Neural progenitor cell (in vitro differentiated cells): ENCODE results near the gene KRT13. TPM values are rescaled to one million over a fixed set of nuclear protein-coding genes. Genes with fewer than 3 reads are reported as not detected.

ENCODE experiments used
- DNase-seq: peaks from one replicate; pipeline ENCODE4 v3.0.0-alpha.2; 2016; ENCODE audit warnings: low spot score
- H2AFZ ChIP-seq: fragments of 200-600 bp; sonication (generic); replicated peaks from 2 replicates; pipeline ENCODE4 v1.6.1; 2016; ENCODE audit warnings: antibody characterized with exemption
- H3F3A ChIP-seq: fragments of 200-600 bp; sonication (generic); 2 replicates; pipeline ENCODE4 v1.6.1; 2016; ENCODE audit warnings: antibody characterized with exemption, low read depth
- H3K27ac ChIP-seq: fragments of 200-600 bp; sonication (generic); 2 replicates; pipeline ENCODE4 v1.5.1; 2016; ENCODE audit warnings: mild to moderate bottlenecking
- H3K27me3 ChIP-seq: fragments of 200-600 bp; sonication (generic); 2 replicates; pipeline ENCODE4 v1.6.1; 2016; ENCODE audit warnings: mild to moderate bottlenecking, moderate library complexity
- H3K36me3 ChIP-seq: fragments of 200-600 bp; sonication (generic); 2 replicates; pipeline ENCODE4 v1.5.1; 2016
- H3K4me1 ChIP-seq: fragments of 200-600 bp; sonication (generic); 2 replicates; pipeline ENCODE4 v1.6.1; 2016; ENCODE audit warnings: mixed run types
- H3K4me2 ChIP-seq: fragments of 200-600 bp; sonication (generic); 2 replicates; pipeline ENCODE4 v1.6.1; 2016
- H3K4me3 ChIP-seq: fragments of 200-600 bp; sonication (generic); 2 replicates; pipeline ENCODE4 v1.5.1; 2016
- H3K79me2 ChIP-seq: fragments of 200-600 bp; sonication (generic); 2 replicates; pipeline ENCODE4 v1.6.1; 2016; ENCODE audit warnings: low read depth
- H3K9ac ChIP-seq: fragments of 200-600 bp; sonication (generic); 2 replicates; pipeline ENCODE4 v1.6.1; 2016
- H3K9me3 ChIP-seq: fragments of 200-600 bp; sonication (generic); 2 replicates; pipeline ENCODE4 v1.5.1; 2016; ENCODE audit warnings: low read depth
- H4K20me1 ChIP-seq: fragments of 200-600 bp; sonication (generic); 2 replicates; pipeline ENCODE4 v1.6.1; 2016; ENCODE audit warnings: low read depth
- H3K27ac Mint-ChIP-seq: 3 replicates; pipeline ENCODE4 v1.8.0; 2021; ENCODE audit warnings: mixed read lengths
- H3K27me3 Mint-ChIP-seq: 2 replicates; pipeline ENCODE4 v1.8.0; 2022; ENCODE audit warnings: low read depth, mild to moderate bottlenecking, inconsistent platforms, moderate library complexity, mixed read lengths; ENCODE audit not compliant: insufficient read depth
- H3K36me3 Mint-ChIP-seq: 3 replicates; pipeline ENCODE4 v1.8.0; 2021; ENCODE audit warnings: mixed read lengths
- H3K4me1 Mint-ChIP-seq: 3 replicates; pipeline ENCODE4 v1.8.0; 2021; ENCODE audit warnings: mixed read lengths
- H3K4me3 Mint-ChIP-seq: 3 replicates; pipeline ENCODE4 v1.8.0; 2021; ENCODE audit warnings: mild to moderate bottlenecking, moderate library complexity, mixed read lengths
- H3K9me3 Mint-ChIP-seq: 3 replicates; pipeline ENCODE4 v1.8.0; 2020; ENCODE audit warnings: mixed read lengths
- EZH2 ChIP-seq: fragments of 200-600 bp; sonication (generic); IDR thresholded peaks from 2 replicates; pipeline ENCODE4 v1.6.1; 2017; ENCODE audit warnings: antibody characterized with exemption, mild to moderate bottlenecking, moderate library complexity
- EZH2phosphoT487 ChIP-seq: fragments of 200-600 bp; sonication (generic); IDR thresholded peaks from 2 replicates; pipeline ENCODE4 v1.6.1; 2017; ENCODE audit warnings: antibody characterized with exemption
- total RNA-seq: library from RNA; depleted of rRNA; stranded (reverse); fragments of >200 nt; gene quantifications from 2 replicates; pipeline ENCODE4 v1.2.3, GENCODE V29; 2015; ENCODE audit warnings: low replicate concordance
- TF ChIP-seq, protein P1 (sequence below): fragments of 200-600 bp; sonication (generic); IDR thresholded peaks from 2 replicates; pipeline ENCODE4 v1.5.1; 2017; ENCODE audit warnings: antibody characterized with exemption, mild to moderate bottlenecking

Gene KRT13
- total RNA-seq, 1 donor from 2014 or later, result not detected

DNA sequence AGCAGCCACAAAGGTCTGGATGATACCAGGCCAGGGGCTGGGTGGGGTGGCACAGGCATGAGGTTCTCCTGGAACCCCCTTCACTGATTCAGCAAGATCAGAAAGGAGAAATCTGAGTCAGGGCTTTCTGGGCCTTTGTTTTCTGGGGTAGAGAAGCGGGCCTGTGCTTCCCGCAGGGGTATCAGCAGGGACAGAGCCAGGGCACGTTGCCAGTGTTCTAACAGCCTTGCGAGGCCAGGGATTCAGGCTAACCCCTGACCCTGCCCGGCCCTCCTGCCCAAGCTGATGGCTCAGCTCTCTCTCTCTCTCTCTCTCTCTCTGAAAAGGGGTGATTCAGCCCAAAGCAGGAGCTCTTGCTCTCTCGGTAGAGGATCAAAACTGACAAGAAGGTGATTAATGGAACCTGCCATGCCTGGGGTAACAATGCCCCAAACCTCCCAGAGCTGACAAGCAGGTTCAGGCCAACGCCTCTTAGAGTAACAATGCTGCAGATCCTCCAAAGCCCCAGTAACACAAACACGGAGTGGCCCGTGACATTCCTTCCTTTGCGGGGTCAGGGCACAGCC is 2.0 kb upstream of the KRT13 start:
- no peaks in the 10 kb centered on the region for H3F3A ChIP-seq
- peaks cover 16% of the 10 kb centered on the region for H3K4me1 Mint-ChIP-seq
- peaks cover 15% of the 10 kb centered on the region for H3K4me1 ChIP-seq
- no peak for TF ChIP-seq EZH2
- TF ChIP-seq EZH2phosphoT487, result no peak
- TF ChIP-seq, protein P1, sequence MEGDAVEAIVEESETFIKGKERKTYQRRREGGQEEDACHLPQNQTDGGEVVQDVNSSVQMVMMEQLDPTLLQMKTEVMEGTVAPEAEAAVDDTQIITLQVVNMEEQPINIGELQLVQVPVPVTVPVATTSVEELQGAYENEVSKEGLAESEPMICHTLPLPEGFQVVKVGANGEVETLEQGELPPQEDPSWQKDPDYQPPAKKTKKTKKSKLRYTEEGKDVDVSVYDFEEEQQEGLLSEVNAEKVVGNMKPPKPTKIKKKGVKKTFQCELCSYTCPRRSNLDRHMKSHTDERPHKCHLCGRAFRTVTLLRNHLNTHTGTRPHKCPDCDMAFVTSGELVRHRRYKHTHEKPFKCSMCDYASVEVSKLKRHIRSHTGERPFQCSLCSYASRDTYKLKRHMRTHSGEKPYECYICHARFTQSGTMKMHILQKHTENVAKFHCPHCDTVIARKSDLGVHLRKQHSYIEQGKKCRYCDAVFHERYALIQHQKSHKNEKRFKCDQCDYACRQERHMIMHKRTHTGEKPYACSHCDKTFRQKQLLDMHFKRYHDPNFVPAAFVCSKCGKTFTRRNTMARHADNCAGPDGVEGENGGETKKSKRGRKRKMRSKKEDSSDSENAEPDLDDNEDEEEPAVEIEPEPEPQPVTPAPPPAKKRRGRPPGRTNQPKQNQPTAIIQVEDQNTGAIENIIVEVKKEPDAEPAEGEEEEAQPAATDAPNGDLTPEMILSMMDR, result no peak
- H3K27ac Mint-ChIP-seq, result peak overlapping the region; percentile 79
- no peaks in the 10 kb centered on the region for H3K9me3 Mint-ChIP-seq
- no peaks in the 10 kb centered on the region for H3K36me3 Mint-ChIP-seq
- no peaks in the 10 kb centered on the region for H3K9me3 ChIP-seq
- no peak overlapping the region for H3K4me2 ChIP-seq
- no peaks in the 10 kb centered on the region for H3K27me3 ChIP-seq
- peaks cover 9% of the 10 kb centered on the region for H3K27me3 Mint-ChIP-seq
- H3K27ac ChIP-seq, result no peak overlapping the region
- no peaks in the 10 kb centered on the region for H3K79me2 ChIP-seq
- no peak overlapping the region for H2AFZ ChIP-seq
- H3K4me3 ChIP-seq, result no peak overlapping the region
- no peaks in the 10 kb centered on the region for H3K36me3 ChIP-seq
- H3K9ac ChIP-seq, result no peak overlapping the region
- no peak for DNase-seq
- no peak overlapping the region for H3K4me3 Mint-ChIP-seq
- H4K20me1 ChIP-seq, result no peaks in the 10 kb centered on the region

DNA sequence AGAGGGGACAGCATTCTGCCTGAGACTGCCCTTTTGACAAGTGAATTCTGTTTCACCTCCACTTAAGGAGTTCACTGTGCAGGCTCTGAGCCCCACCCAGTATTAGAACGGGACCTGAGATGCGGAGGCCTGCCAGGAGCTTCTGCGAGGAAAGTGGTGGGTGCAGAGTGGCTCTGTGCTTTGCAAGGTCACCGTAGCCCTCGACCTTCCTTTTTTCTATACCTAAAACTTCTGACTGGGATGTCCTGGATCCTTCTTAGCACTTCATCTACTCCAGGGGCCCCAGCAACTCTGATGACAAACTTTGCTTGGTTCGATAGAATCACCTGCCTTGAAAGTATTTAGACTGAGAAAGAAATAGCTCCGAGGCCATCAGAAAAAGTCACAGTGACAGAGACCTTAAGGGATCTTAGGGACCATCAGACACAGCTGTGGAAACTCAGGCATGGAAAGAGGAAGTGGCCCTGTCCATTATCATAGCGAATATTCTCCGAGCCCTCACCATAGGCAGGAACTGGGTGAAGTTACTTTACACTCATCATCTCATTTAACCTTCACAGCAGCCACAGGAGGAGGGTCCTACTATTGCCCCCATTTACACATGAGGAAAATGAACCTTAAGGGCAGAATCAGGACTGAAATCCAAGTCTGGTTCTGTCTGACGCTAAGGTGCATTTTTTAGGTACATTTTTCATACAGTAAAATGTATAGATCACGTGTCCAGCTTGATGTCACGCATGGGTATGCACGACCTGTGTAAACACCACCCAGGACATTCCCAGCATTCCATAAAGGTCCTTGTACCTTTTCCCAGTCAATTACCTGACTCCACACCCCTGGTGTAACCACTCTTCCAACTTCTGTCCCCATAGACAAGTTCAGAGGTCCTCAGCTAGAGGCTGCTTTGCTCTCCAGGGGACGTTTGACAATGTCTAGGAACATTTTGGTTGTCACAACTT is 676 bp upstream of the KRT13 start:
- Histone ChIP-seq H3K27me3 (no peaks in the 10 kb centered on the region), H3F3A (no peaks in the 10 kb centered on the region), H4K20me1 (no peaks in the 10 kb centered on the region), H3K36me3 (no peaks in the 10 kb centered on the region), H3K4me3 (no peak overlapping the region), H2AFZ (no peak overlapping the region), H3K4me1 (peaks cover 11% of the 10 kb centered on the region), H3K9me3 (no peaks in the 10 kb centered on the region), H3K27ac (no peak overlapping the region), H3K4me2 (no peak overlapping the region), H3K9ac (no peak overlapping the region), H3K79me2 (no peaks in the 10 kb centered on the region)
- Mint-ChIP-seq H3K27me3 (peaks cover 9% of the 10 kb centered on the region), H3K4me3 (no peak overlapping the region), H3K4me1 (peaks cover 16% of the 10 kb centered on the region), H3K9me3 (no peaks in the 10 kb centered on the region), H3K36me3 (no peaks in the 10 kb centered on the region), H3K27ac (peak overlapping the region; percentile 79)
- TF ChIP-seq EZH2phosphoT487 (no peak), EZH2 (no peak)
- TF ChIP-seq, protein P1, result no peak
- DNase-seq, result no peak

DNA sequence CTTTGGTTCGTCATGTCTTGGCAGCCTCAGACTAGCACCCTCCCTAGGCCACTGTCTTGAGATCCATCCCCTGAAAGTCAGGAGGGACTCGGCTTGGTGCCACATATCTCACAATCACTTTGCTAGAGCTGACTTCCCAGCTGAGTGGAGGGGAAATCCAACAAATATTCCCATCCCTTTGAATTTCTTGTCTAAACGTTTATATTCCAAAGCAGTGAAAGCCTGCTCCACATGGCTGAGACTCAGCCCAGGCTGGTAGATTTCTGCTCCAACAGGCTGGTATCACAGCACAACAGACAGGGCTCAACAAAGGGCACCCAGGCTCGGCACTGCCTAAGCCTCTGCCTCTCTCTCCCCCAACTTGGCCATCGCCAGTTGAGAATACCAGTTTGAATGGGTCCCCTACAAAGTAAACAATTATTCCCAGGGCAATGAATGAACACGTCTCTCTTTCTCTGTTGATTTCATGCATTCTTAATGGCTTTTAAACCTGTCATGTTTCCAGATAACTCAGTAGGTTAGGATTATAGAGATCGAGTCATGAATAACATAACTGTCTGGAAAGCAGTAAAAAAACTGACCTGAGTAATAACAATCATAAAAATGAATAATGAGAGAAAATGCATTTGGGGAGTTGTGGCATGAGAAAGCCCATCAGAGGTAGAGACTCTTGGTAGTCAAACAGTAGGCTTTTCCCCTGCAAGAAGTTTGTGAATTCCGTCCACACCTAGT is 1.0 kb downstream of the KRT13 start:
- H3K9me3 Mint-ChIP-seq, result no peaks in the 10 kb centered on the region
- H3K27ac Mint-ChIP-seq, result no peak overlapping the region
- H3K79me2 ChIP-seq, result no peaks in the 10 kb centered on the region
- H3K36me3 ChIP-seq, result no peaks in the 10 kb centered on the region
- H3K36me3 Mint-ChIP-seq, result no peaks in the 10 kb centered on the region
- TF ChIP-seq, protein P1, result no peak
- no peak for TF ChIP-seq EZH2phosphoT487
- TF ChIP-seq EZH2, result no peak
- H3K4me2 ChIP-seq, result no peak overlapping the region
- no peak overlapping the region for H2AFZ ChIP-seq
- H3K4me1 Mint-ChIP-seq, result peaks cover 11% of the 10 kb centered on the region
- no peak for DNase-seq
- no peak overlapping the region for H3K4me3 Mint-ChIP-seq
- H4K20me1 ChIP-seq, result no peaks in the 10 kb centered on the region
- peaks cover 8% of the 10 kb centered on the region for H3K4me1 ChIP-seq
- no peak overlapping the region for H3K27ac ChIP-seq
- peaks cover 9% of the 10 kb centered on the region for H3K27me3 Mint-ChIP-seq
- no peaks in the 10 kb centered on the region for H3F3A ChIP-seq
- no peak overlapping the region for H3K4me3 ChIP-seq
- H3K9me3 ChIP-seq, result no peaks in the 10 kb centered on the region
- H3K27me3 ChIP-seq, result no peaks in the 10 kb centered on the region
- H3K9ac ChIP-seq, result no peak overlapping the region
